ENCODE results near the gene SFTPD. TPM values are rescaled to one million over a fixed set of nuclear protein-coding genes. Genes with fewer than 3 reads are reported as not detected.

Gene SFTPD
- total and polyA plus RNA-seq, 10 of the 15 experiments (the other 5 are each of a cell fraction or from before 2014, with no cell fraction given): 0.31 TPM; not detected in 9

DNA sequence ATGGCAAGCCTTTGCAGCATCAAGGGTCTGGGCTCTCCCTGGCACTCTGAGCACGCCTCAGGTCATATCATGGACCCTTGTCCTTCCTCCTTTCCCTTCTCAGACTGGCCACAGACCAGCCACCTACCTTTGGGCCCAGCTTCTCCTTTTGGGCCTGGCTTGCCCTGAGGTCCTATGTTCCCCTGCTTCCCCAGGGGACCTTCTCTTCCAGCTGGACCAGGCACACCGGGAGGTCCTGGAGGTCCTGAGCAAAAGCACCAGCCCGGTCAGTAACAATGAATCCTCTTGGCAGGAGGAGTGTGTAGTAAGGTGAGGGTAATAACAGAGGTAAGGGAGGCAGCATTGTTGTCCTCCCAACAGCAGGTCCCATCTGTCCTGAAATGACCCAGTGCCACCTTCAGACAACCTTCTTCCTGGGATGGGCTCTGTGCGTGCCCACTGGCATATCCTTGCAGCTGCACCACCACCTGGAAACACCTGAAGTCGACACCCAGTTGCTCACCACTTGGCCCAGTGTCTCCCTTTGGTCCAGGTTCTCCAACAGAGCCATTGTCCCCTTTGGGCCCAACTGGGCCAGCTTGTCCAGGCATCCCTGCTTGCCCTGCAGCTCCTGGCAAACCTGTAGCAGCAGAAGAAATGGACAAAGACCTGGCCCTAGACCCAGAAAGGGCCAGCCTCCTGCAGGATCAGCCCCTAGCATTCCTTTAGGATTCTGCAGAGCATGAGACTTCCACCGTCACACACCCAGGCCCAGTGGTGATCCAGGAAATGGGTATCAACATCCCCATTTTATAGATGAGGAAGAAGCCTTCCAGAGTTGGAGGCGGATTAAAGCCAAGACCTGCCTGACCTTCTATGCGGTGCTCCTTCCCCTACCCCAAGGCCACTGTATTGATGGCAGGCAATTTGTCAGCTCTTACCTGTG, 6.4 kb downstream of the SFTPD start (continued):
- TF ChIP-seq, protein P1, sequence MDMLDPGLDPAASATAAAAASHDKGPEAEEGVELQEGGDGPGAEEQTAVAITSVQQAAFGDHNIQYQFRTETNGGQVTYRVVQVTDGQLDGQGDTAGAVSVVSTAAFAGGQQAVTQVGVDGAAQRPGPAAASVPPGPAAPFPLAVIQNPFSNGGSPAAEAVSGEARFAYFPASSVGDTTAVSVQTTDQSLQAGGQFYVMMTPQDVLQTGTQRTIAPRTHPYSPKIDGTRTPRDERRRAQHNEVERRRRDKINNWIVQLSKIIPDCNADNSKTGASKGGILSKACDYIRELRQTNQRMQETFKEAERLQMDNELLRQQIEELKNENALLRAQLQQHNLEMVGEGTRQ (IDR thresholded peaks at IDR 0.05; ENCODE audit: borderline replicate concordance, low read depth, low read length): no peak
- TF ChIP-seq TCF7 (IDR thresholded peaks at IDR 0.05; ENCODE audit: borderline replicate concordance): no peak
- no peak for TF ChIP-seq SMAD1 (IDR thresholded peaks at IDR 0.05; ENCODE audit: low read depth, partially characterized antibody)
- TF ChIP-seq, protein P2, sequence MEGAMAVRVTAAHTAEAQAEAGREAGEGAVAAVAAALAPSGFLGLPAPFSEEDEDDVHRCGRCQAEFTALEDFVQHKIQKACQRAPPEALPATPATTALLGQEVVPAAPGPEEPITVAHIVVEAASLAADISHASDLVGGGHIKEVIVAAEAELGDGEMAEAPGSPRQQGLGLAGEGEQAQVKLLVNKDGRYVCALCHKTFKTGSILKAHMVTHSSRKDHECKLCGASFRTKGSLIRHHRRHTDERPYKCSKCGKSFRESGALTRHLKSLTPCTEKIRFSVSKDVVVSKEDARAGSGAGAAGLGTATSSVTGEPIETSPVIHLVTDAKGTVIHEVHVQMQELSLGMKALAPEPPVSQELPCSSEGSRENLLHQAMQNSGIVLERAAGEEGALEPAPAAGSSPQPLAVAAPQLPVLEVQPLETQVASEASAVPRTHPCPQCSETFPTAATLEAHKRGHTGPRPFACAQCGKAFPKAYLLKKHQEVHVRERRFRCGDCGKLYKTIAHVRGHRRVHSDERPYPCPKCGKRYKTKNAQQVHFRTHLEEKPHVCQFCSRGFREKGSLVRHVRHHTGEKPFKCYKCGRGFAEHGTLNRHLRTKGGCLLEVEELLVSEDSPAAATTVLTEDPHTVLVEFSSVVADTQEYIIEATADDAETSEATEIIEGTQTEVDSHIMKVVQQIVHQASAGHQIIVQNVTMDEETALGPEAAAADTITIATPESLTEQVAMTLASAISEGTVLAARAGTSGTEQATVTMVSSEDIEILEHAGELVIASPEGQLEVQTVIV (IDR thresholded peaks at IDR 0.05; ENCODE audit: borderline replicate concordance, partially characterized antibody): no peak
- TF ChIP-seq, protein P3, sequence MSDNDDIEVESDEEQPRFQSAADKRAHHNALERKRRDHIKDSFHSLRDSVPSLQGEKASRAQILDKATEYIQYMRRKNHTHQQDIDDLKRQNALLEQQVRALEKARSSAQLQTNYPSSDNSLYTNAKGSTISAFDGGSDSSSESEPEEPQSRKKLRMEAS (IDR thresholded peaks at IDR 0.05; ENCODE audit: low read depth, low read length): no peak
- no peak for TF ChIP-seq MYC (IDR thresholded peaks at IDR 0.05; ENCODE audit: insufficient read depth, insufficient read length, insufficient replicate concordance, low read length, severe bottlenecking)
- no peak for TF ChIP-seq FOS (IDR thresholded peaks at IDR 0.05; ENCODE audit: borderline replicate concordance, extremely low read depth, insufficient read length)
